ENCODE data around the gene MPPE1. TPM values are rescaled to one million over a fixed set of nuclear protein-coding genes. Genes with fewer than 3 reads are reported as not detected.

MPPE1 gene
- total and polyA plus RNA-seq, 9 of the 15 experiments (the other 6 are each of a cell fraction or from before 2014, with no cell fraction given): 10.7 to 19.5 (median 13.3) TPM

DNA sequence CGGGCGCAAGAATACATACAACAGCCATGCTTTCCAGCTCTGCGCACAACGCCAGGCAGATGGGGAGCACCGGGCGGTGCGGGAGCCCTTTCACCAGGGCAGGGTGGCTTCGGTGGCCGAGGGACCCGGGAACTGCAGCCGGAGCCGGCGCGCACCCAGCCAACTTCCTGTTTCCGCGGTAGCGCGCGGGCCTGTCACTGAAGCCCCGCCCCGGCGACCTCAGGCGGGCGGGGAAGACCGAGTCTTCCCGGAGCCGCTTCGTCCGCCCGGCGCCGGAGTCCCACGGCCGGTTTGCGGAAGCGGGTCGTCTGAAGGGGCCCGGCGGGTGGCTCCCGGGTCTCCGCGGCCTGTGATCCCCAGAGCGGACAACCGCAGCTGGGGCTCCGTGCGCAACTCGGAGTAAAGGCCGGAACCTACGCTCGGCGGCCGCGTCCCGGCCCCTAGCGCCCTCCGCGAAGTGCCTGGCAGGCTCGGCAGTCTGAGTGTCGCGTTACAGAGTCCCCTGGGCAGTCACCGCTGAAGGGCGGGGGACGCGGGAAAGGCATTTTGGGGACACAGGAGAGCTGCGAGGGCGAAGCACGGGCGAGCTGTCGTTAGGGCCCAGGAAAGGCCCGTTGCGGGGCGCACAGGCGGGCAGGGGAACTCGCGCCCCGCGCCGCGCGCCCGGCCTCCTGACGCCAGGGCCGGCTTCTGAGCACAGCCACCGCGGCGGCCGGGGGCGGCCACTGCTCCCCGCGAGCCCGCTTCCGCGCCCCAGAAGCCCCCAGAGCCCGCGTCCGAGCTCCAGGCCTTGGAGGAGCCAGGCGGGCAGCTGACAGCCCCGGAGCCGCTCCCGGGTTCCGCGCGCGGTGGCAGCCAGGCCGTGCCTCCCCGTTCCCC is at the start of gene MPPE1 (continued):
- TF ChIP-seq, protein P1, sequence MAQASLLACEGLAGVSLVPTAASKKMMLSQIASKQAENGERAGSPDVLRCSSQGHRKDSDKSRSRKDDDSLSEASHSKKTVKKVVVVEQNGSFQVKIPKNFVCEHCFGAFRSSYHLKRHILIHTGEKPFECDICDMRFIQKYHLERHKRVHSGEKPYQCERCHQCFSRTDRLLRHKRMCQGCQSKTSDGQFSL (CRISPR knock-in tag; IDR thresholded peaks at IDR 0.05): 0 out of 2 replicates have a peak, but pooled peaks have one; percentile 29
- TF ChIP-seq, protein P1 (tag; IDR thresholded peaks at IDR 0.05): no peak
- no peak for TF ChIP-seq LEF1 (IDR thresholded peaks at IDR 0.05)
- peak; percentile 80 for TF ChIP-seq ZBTB17 (CRISPR knock-in tag; IDR thresholded peaks at IDR 0.05)
- no peak for TF ChIP-seq ZNF668 (CRISPR knock-in tag; IDR thresholded peaks at IDR 0.05)
- no peak for TF ChIP-seq PRMT5 (CRISPR knock-in tag; IDR thresholded peaks at IDR 0.05)
- peak; percentile 29; the same call in 1 of the 2 replicates for TF ChIP-seq NR2C2 (CRISPR knock-in tag; IDR thresholded peaks at IDR 0.05)
- peak; percentile 89 for TF ChIP-seq NR2C2 (tag; IDR thresholded peaks at IDR 0.05)
- TF ChIP-seq JUND (IDR thresholded peaks at IDR 0.05; ENCODE audit: borderline replicate concordance, low read depth, low read length): no peak
- no peak; the same call in 2 of the 3 replicates for TF ChIP-seq JUND (tag; IDR thresholded peaks at IDR 0.05; ENCODE audit: borderline replicate concordance, low read depth, low read length)
- TF ChIP-seq ZNF263 (CRISPR knock-in tag; IDR thresholded peaks at IDR 0.05; ENCODE audit: borderline replicate concordance): peak; percentile 96
- TF ChIP-seq KHSRP (IDR thresholded peaks at IDR 0.05): no peak
- peak; percentile 34 for TF ChIP-seq TBP (optimal IDR thresholded peaks at IDR 0.05; ENCODE audit: low read depth, low read length)
- TF ChIP-seq, protein P2, sequence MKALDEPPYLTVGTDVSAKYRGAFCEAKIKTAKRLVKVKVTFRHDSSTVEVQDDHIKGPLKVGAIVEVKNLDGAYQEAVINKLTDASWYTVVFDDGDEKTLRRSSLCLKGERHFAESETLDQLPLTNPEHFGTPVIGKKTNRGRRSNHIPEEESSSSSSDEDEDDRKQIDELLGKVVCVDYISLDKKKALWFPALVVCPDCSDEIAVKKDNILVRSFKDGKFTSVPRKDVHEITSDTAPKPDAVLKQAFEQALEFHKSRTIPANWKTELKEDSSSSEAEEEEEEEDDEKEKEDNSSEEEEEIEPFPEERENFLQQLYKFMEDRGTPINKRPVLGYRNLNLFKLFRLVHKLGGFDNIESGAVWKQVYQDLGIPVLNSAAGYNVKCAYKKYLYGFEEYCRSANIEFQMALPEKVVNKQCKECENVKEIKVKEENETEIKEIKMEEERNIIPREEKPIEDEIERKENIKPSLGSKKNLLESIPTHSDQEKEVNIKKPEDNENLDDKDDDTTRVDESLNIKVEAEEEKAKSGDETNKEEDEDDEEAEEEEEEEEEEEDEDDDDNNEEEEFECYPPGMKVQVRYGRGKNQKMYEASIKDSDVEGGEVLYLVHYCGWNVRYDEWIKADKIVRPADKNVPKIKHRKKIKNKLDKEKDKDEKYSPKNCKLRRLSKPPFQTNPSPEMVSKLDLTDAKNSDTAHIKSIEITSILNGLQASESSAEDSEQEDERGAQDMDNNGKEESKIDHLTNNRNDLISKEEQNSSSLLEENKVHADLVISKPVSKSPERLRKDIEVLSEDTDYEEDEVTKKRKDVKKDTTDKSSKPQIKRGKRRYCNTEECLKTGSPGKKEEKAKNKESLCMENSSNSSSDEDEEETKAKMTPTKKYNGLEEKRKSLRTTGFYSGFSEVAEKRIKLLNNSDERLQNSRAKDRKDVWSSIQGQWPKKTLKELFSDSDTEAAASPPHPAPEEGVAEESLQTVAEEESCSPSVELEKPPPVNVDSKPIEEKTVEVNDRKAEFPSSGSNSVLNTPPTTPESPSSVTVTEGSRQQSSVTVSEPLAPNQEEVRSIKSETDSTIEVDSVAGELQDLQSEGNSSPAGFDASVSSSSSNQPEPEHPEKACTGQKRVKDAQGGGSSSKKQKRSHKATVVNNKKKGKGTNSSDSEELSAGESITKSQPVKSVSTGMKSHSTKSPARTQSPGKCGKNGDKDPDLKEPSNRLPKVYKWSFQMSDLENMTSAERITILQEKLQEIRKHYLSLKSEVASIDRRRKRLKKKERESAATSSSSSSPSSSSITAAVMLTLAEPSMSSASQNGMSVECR (CRISPR knock-in tag; IDR thresholded peaks at IDR 0.05): 0 out of 2 replicates have a peak, but pooled peaks have one; percentile 40
- 0 out of 2 replicates have a peak, but pooled peaks have one; percentile 24 for TF ChIP-seq THAP12 (CRISPR knock-in tag; IDR thresholded peaks at IDR 0.05)
- TF ChIP-seq MYC (IDR thresholded peaks at IDR 0.05; ENCODE audit: low read depth, low read length): peak; percentile 62; the same call in 1 of the 2 replicates
- TF ChIP-seq MYC (CRISPR knock-in tag; IDR thresholded peaks at IDR 0.05; ENCODE audit: borderline replicate concordance, low read depth): no peak
- TF ChIP-seq, protein P3, sequence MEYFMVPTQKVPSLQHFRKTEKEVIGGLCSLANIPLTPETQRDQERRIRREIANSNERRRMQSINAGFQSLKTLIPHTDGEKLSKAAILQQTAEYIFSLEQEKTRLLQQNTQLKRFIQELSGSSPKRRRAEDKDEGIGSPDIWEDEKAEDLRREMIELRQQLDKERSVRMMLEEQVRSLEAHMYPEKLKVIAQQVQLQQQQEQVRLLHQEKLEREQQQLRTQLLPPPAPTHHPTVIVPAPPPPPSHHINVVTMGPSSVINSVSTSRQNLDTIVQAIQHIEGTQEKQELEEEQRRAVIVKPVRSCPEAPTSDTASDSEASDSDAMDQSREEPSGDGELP (CRISPR knock-in tag; IDR thresholded peaks at IDR 0.05; ENCODE audit: borderline replicate concordance): peak; percentile 57; the same call in 1 of the 2 replicates
- peak; percentile 59; the same call in 1 of the 2 replicates for TF ChIP-seq RB1 (IDR thresholded peaks at IDR 0.05; ENCODE audit: low read depth)
- peak; percentile 53; the same call in 1 of the 2 replicates for TF ChIP-seq BCOR (IDR thresholded peaks at IDR 0.05)
